Gastroesophageal sphincter (tissue), 3 donors: ENCODE data around the gene DMAP1.

Experiments used
- POLR2A ChIP-seq, 2 donors: fragments of 450-650 bp; IDR thresholded peaks; one replicate each; pipeline ENCODE4 v1.6.1; 2017; ENCODE audit warnings: antibody characterized with exemption in 2 of 2, mild to moderate bottlenecking in 2 of 2, moderate library complexity in 1 of 2
- POLR2AphosphoS5 ChIP-seq: sonication (generic); formaldehyde crosslinking; IDR thresholded peaks from one replicate; pipeline ENCODE4 v1.6.1; 2017; ENCODE audit warnings: antibody characterized with exemption
- TF ChIP-seq, protein P1 (sequence below), 4 experiments: fragments of 200-600 bp in 2 of 4; fragments of 450-650 bp in 2 of 4; sonication (generic) in 1 of 4; IDR thresholded peaks; one replicate each; pipeline ENCODE4 v1.5.1; 2017 to 2019; ENCODE audit warnings: antibody characterized with exemption in 4 of 4, mild to moderate bottlenecking in 2 of 4, moderate library complexity in 2 of 4

DNA sequence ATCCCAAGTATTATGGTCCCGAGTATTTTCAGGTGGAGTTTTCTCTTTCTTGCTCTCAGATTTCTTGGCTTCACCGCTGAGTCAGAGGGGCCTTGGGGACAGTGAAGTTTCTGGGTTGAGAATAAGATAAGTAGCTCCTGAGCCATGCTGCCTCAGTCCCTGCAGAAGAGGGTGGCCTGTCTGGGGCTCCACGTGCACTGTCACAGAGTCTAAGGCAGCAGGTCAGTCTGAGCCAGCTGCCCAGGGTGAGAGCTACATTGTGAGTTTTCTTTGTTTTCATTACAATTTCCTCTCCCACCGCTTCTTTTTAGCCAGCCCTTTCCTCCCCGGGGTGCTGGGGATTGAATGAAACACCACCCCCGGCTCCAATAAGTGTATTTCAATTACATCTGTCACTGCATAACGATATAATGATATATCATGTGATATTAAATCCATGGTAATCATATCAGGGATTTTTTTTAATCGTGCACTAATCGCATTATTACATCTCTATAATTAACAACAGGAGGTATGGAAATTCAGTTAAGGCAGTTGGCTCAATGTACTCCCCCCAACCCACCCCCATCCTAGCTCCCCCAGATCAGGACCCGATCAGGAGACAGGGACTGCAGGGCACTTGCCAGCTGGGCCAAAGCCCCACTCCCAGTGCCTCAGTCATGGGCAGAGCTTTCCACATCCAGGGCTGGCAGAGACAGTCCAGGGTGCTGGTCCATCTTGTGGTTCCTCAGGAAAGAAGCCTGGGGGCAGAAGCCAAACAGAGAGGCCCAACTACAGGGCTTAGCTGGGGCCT, 43.7 kb downstream of the DMAP1 start:
- TF ChIP-seq, protein P1, sequence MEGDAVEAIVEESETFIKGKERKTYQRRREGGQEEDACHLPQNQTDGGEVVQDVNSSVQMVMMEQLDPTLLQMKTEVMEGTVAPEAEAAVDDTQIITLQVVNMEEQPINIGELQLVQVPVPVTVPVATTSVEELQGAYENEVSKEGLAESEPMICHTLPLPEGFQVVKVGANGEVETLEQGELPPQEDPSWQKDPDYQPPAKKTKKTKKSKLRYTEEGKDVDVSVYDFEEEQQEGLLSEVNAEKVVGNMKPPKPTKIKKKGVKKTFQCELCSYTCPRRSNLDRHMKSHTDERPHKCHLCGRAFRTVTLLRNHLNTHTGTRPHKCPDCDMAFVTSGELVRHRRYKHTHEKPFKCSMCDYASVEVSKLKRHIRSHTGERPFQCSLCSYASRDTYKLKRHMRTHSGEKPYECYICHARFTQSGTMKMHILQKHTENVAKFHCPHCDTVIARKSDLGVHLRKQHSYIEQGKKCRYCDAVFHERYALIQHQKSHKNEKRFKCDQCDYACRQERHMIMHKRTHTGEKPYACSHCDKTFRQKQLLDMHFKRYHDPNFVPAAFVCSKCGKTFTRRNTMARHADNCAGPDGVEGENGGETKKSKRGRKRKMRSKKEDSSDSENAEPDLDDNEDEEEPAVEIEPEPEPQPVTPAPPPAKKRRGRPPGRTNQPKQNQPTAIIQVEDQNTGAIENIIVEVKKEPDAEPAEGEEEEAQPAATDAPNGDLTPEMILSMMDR (IDR thresholded peaks at IDR 0.05), result no peak
- TF ChIP-seq POLR2A (IDR thresholded peaks at IDR 0.05), result no peak
- no peak for TF ChIP-seq POLR2AphosphoS5
